AG10803 (cell line): ENCODE data around the gene DET1.

ENCODE experiments used
- DNase-seq: peaks from one replicate; pipeline ENCODE4 v3.0.0; 2010; ENCODE audit warnings: low read depth
- H3K4me3 ChIP-seq: 2 replicates; pipeline ENCODE4 v1.5.1; 2011; ENCODE audit warnings: mild to moderate bottlenecking, low read length, control low read depth
- TF ChIP-seq, protein P1 (sequence below): conservative IDR thresholded peaks from 2 replicates; pipeline ENCODE4 v1.5.1; 2011; ENCODE audit warnings: mild to moderate bottlenecking, low read length, control low read depth, inconsistent platforms

The DET1 gene

DNA sequence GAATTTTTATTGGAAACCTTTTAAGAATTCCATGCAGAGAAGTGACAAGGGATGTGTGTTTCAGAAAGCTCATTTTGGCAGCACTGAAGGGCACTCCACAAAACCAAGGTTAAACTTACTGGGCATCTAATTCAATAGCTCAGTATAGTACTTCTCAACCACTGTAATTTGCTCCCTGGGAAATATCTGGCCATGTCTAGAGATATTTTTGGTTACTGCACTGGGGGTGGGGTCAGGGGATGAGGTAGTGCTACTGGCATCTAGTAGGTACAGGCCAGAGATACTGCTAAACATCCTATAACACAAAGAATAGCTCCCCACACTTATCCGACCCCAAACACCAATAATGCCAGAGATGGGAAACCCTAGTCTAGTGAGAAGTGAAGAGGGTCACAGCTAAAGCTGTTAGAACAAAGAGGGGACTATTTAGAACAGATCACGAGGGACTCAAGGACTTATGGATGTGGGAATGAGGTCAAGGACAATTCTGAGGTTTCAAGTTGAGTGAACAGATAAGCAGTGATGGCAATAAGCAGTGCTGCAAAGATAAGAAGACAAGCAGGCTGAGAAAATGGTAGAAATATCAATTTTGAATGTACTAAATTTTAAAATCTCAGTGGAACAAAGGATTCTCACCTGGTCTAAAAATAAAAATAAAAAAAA, 82.5 kb downstream of the DET1 start:
- no peak for DNase-seq
- no peak overlapping the region for H3K4me3 ChIP-seq
- TF ChIP-seq, protein P1, sequence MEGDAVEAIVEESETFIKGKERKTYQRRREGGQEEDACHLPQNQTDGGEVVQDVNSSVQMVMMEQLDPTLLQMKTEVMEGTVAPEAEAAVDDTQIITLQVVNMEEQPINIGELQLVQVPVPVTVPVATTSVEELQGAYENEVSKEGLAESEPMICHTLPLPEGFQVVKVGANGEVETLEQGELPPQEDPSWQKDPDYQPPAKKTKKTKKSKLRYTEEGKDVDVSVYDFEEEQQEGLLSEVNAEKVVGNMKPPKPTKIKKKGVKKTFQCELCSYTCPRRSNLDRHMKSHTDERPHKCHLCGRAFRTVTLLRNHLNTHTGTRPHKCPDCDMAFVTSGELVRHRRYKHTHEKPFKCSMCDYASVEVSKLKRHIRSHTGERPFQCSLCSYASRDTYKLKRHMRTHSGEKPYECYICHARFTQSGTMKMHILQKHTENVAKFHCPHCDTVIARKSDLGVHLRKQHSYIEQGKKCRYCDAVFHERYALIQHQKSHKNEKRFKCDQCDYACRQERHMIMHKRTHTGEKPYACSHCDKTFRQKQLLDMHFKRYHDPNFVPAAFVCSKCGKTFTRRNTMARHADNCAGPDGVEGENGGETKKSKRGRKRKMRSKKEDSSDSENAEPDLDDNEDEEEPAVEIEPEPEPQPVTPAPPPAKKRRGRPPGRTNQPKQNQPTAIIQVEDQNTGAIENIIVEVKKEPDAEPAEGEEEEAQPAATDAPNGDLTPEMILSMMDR = no peak
